NCI-H2107 treated with DMSO at 0.1 percent for 48 hours (cell line): ENCODE data around the gene CSF1R.

Source experiments
- DNase-seq: peaks from one replicate; lab custom pipeline; 2025; ENCODE audit not compliant: unreplicated experiment; lab: John Stamatoyannopoulos, UW

CSF1R gene

DNA sequence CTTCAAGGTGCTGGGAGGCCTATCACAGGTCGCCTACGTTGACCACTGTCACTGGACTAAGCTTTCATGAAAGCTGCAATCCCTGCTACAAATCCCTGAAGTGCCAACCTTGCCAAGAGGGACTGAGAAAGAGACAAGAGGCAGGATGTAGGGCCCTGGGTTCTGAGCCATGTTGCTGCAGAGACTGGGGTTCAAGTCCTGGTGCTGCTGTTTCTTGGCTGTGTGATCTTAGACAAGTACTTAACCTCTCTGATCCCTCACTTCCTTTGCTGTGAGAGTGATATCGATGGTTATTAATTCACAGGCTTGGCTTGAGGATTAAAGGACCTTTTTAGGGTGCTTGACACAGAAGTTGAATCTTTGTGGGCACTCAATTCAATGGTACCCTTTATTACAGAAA, 15.5 kb downstream of the CSF1R start:
- DNase-seq = no peak

DNA sequence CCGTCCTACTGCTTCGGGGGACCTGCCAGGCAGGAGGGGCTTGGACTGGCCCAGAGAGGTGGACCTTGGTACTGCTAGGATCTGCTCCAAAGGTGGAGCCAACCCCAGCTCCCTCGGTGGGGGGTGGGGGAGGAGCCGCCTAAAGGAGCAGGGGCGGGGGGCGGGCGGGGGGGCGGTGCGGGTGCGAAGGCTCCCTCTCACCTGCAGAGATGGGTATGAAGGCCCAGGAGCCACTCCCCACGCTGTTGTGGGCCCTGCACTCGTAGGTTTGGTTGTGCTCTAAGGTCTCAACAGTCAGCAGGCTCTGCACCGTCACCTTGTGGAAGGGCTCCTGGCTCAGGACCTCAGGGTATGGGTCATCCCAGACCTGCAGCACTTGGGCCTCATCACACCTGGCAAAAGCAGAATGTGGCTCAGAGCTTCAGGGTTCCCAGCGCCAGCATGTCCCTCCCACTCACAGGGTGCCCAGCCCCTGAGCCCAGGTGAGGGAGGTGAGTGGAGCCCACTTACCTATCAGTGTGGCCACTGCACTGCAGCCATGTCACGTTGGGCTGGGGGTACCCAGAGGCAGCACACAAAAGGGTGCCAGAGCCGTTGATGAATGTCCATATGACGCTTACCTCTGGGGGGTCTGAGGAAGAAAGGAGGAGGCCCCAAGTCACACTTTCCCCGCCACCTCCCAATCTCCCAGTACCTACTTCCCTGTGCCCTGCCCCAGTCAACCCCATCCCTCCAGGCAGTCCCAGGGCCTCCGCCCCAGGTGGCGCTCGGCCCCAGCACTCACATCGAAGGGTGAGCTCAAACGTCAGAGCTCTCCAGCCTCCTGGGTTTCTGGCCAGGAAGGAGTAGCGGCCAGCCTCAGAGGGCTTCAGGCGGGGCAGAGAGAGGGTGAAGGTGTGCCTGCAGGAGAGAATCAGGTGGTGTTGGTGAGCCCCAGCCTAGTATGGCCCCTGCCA, 16.4 kb downstream of the CSF1R start:
- no peak for DNase-seq

DNA sequence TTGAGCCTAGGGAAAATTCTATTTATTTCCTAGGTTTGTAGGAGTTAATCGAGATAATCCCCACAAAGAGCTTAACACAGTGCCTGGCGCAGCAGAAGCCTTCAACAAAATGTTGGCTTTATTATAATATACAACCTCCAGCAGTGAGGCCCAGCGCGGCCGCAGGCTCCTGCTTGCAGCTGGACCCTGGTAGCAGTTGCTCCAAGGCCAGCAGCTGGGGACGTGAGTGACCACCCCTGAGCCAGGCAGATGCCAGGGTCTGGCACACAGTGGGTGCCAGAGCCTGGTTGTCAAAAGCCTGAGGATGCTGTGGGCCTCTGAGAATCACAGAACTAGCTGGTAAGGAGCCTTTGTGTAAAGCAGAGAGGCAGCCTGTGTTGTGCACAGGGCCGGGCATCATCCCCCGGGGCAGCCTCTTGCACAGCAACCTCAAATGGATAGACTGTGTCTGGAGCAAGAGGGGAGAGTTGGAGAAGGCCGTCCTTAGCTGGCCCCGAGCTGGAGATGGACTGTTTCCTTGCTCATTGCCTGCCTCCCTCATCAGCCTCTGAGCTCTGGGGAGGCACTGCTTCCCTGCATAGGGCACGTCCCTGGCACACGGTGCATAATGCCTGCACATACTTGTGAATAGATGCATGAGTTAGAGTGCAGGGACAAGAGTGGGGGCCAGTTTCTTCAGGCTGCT, 17.3 kb downstream of the CSF1R start:
- DNase-seq = no peak

DNA sequence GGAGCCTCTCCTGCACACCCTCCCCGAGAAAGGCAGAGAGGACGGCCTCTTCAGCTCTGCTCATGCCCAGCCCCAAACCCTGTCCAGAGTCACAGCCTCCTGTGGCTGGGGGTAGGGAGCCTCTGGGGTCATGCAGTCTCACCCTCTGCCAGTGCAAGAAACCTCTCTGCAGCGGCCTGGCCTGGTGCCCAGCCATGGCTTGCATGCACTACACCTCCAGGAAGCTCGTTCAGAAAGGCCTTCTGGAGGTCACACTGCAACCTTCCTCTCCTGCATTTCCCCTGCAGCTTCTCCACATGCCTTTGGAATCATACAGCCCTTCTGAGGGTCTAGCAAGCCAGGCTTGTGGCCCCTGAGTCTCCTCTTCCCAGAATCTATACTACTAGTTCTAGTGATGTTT, 17.9 kb downstream of the CSF1R start:
- no peak for DNase-seq

DNA sequence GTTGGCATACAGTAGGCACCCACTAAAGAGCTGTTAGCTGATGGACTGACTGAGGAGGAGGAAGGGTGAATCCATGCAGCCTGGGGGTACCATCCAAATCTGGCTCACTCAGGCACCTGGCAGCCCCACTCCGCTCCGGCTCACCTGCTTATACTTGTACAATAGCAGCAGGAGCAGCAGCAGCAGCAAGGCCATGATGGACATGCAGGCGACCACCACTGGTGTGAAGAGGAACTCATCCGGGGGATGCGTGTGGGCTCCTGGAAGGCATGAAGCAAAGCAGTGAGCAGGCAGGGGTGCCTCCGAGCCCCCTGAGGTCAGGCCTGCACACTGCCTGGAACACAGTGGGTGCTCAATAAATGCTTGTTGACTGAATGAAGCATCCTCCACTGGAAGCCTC, 18.3 kb downstream of the CSF1R start:
- no peak for DNase-seq

DNA sequence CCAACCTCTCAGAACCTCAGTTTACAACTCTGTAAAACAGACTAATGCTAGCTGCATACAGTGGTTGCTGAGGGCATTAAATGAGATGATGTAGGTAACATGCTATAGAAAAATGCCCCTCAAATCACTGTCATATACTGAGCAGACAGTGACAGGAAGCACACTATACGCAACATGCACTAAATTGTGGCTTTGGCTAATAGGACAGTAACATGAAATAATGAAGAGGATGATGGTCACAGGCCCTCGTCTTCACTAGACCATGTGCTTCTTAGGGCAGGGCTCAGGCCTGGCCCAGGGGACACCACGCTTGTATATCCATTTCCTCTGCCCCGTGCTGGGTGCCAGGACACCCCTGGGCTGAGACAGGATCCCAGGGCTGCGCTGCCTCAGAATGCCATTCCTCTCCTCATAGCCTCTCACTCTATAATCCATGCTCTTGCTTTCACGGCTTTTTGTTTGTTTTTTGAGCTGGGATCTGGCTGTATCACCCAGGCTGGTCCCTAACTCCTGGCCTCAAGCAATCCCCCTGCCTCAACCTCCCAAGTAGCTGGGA, 18.9 kb downstream of the CSF1R start:
- DNase-seq = no peak

DNA sequence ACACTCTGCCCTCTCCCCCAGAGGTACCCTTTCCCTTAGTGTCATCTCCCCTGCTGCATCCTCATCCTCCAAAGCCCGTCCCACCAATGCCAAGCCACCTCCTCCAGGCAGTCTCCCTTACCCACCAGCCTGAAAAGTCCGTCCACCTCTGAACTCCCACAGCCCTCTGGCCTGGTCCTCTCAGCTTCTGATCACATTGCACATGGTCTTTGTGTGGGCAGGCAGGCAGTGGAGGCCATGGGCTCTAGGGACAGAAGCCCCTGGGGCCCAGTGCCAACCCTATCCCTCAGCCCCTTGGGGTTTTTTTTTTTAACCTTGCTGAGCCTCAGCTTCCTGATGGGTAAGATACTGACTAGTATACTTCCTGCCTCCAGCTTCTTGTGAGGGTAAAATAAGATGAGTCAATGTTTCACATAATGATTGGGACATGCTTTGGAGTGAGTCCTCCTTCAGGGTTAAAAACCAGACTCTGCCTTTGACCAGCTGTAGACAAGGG, 19.4 kb downstream of the CSF1R start:
- no peak for DNase-seq

DNA sequence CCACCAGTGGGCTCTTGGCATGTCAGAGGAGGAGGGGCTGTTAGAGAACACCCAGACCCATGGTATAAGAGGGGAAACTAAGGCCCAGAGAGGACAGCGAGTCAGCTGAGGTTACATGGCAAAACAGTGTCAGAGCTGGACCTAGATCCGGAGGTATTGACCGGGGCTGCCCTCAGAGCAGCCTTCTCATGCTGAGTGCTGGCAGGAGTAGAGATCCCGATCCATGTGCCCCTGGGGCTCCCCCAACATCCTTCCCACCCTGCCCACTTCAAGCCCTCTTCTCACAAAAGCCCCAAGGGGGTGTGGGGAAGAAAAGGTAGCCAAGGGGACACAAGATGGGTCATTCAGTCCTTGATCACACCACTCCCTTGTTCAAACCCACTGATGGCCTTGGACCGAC, 19.9 kb downstream of the CSF1R start:
- no peak for DNase-seq

DNA sequence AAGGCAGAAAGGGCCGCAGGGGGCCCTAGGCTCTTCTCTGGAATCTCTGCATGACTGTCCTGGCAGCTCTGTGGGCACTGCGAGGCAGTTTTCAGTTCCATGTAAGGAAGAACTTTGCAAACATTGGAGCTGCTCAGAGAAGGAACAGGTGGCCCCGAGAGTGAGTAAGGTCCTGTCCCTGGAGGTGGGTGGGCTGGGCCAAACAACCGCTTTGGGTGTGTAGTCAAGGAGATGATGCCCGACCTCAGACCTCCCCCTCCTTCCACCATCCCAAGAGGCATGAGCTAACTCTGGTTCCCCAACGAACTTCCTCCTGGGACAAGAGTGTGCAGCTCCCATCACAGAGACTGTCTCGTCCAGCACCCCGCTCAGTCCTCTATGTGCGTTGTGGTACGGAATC, 20.5 kb downstream of the CSF1R start:
- DNase-seq = no peak

DNA sequence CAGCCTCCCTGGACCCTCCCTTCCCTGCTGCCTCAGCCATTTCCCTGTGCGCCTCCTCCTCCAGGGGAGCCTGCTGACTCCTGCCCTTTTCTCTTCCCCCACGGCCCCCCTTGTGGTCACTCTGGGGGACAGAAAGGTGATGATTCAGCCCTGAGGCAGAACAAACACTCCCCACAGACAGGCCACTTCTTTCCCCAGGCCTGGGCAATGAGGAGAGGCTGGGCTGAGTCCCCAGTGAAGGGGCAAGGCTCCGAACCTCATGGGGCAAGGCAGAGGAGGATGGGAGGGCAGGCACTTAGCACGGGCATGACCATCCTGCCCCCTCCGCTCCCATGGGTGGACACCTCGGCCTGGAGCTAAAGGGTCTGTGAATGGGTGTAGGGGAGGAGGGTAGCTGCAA, 21.0 kb downstream of the CSF1R start:
- no peak for DNase-seq

DNA sequence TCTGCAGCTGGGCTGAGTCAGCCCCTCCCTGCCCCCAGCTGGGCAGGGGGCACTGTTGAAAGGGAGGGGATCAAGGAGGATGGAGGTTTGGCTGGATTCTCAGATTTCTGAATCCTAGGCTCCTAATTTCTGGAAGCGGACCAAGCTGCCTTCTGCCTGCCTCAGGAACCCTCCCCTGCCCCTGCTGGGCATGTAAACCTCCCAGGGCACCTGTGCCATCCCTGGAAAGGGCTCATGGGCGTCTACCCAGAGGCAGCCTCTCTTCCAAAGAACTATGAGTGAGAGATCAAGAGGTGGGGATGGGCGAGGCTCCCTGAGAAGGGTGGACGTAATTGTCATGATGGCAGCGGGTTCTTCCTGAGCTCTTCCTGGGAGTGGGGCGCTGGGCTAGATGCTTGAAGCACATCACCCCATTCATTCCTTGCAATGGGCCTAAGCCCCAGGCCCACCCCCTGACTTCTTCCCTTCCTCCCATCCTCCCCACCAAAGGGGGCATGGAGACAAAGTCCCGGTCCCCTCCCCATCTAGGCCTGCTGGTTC, 21.6 kb downstream of the CSF1R start:
- DNase-seq = no peak

DNA sequence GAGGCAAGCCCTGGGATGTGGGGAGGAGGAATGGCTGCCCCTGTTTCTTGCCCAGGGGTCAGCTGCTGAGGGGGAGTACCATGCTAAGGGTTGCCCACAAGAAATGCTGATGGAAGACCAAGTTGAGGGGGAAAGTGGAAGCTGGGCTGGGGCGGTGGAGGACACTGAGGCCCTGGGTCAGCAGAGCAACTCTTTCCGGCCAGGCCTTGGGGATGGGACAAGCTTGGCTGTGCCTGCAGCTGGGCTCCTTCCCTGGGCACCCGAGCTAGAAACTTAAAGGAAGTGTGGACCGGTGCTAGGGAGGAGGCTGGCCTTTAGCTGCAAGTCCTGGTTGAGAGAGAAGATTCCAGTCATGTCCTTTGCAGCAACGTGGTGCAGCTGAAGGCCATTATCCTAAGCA, 22.7 kb downstream of the CSF1R start:
- DNase-seq = no peak

DNA sequence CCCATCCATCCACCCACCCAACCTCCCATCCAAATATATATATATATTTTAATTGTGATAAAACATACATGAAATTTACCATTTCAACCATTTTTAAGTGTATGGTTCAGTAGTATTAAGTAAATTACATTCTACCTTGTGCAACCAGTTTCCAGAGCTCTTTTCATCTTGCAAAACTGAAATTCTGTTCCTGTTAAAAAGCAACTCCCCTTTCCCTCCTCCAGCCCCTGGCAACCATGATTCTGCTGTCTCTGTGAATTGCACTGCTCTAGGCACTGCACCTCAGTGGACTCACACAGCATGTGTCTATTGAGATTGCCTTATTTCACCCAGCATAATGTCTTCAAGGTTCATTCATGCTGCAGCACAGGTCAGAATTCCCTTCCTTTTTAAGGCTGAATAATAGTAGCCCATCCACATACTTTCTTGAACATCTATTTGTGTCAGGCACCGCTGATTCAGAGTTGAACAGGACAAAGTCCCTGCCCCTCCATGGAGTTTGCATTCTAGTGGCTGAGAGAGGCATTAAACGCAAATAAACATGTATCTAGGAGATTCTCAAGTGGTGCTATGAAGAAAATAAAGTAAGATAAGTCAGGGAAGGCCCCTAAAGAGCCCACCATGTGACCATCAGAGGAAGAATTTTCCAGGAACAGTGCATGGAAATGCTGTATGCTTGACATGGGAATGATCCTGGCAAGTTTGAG, 24.0 kb downstream of the CSF1R start:
- no peak for DNase-seq

DNA sequence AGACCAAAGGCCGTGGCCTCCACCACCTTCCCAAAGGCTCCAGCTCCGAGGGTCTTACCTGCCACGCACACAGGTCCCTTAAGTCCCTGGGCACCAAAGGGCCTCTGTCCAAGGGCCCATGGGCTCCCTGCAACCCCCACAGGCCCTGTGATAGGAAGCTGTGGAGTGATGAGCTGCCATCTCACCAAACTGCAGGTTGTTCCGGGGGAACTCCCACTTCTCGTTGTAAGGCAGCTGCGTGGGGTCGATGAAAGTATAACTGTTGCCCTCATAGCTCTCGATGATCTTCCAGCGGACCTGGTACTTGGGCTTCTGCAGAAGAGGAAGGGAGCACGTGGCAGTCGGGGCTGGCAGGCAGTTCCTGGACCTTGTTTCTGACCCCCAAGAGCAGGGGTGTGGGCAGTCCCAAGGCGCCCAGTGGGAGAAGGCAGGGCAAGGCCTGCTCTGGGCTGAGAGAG, 24.8 kb downstream of the CSF1R start:
- DNase-seq = no peak

DNA sequence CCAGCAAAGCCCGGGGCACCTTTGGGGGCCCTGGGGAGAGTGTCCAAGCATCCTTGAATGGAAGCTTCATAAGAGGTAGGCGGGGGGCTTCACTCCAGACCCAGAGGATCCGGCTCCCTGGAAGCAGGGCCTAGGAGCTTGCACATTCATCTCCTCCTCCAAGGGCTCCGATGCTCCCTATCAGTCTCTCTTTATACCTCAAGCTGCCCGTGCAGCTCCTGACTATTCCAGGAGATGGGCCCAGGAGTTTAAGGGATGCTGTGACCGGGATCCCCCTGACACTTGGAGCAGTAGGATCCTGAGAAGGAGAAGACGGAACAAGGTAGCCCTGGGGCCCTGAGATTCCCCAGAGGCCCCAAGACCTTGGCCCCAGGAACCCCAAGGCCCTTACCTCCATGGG, 25.9 kb downstream of the CSF1R start:
- no peak for DNase-seq

DNA sequence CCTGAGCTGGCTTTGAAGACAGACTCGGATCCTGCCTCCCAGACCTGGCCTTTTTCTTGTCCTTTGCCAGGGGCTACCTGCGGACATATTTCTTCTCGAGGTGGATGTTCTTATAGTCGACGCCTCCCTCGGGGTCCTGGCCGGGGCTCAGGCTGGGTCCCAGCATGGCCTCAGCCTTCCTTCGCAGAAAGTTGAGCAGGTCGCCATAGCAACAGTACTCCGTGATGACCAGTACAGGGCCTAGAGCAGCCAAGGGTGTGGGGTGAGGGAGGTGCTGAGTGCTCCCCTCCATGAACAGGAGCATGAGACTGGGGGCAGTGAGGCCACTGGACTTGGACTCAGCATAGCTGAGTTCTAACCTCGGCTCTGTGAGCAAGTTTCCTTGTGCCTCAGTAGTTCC, 26.7 kb downstream of the CSF1R start:
- DNase-seq = no peak

DNA sequence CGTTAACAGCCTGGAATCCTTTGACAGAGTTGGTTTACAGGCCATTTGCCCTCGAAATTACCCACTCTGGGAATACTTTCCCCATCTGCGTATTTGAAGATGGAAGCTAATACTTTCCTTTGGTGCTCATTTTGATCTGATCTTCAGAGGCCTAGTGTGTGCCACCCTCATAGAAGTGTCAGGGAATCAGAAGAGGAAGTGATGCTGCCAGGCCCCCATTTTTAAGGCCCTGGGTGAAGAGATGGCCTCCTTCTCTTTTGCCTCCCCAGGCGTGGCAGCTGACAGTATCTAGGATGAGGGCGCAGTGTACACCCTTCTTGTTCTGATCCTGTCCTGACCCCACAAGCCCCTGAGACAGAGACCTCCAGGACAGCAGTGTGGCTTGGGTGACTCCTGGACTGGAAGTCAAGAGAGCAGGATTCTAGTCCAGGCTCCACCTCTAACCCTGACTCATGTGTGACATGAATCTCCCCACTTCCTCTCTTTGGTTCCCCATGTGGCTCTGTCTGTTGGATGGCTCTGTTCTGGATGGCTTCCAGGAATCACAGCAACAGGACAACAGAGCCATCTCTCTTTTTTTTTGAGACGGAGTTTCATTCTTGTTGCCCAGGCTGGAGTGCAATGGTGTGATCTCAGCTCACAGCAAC, 27.8 kb downstream of the CSF1R start:
- DNase-seq = no peak

DNA sequence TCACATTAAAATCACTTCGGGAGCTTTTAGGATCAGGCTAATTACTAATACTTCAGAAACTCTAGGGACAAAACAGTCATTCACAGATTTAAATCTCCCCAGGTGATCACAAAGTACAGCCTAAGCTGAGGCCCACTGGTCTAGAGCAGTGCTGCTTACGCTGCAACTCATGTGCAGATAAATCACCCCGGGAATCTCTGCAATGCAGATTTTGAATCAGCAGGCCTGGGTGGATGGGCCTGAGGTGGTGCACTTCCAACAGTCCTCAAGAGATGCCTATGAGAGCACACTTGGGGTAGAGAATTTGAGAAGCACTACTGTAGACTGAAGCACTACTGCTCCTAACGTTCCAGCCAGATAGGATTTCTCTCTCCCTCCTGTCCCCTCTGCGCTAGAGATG, 28.4 kb downstream of the CSF1R start:
- DNase-seq = no peak

DNA sequence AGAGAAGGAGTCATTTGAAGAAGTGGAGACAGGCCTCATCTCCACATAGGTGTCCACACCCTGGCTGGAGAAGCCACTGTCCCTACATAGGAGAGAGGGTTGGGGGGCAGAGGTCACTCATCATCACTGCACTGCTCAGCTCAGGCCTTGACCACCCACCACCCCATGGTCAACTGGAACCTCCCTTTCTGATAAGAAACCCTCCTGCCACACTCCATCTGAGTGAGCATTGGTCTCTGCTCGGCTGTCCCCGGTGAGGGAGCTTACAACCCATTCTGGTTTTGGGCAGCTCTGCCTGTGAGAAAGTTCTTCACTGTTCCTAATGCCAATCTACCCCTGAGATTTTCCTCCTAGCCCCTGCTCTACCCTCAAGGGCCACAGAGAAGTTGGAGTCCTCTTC, 28.8 kb downstream of the CSF1R start:
- DNase-seq = no peak

DNA sequence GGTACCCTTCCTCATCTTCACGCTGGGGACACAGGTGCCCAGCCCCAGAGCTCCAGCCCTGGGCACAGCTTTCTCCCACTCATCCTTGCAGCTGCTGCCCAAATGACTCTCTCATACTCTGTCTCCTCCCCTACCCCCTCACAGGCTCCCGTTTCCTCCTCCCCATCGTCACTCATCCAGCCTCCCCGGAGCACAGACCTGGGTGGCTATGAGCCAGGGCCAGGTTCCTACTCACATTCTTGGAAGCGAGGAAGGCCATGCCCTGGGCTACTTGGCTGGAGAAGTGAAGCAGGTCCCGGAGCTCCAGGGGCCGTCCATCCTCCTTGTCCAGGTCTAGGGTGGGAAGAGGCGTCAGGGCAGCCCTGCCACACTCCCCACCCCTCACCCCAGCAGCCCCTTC, 29.3 kb downstream of the CSF1R start:
- DNase-seq = no peak

DNA sequence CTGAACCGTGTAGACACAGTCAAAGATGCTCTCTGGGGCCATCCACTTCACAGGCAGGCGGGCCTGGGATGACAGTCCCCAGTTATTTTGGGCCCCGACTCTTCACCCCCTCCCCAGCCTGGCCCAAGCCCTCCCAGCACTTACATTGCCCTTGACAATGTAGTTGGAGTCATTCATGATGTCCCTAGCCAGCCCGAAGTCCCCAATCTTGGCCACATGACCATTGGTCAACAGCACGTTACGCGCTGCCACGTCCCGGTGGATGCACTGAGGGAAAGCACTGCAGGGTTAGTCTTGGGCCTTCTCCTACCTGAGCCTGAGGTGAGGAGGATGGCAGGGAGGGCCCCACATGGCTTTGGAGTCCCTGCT, 30.3 kb downstream of the CSF1R start:
- no peak for DNase-seq
